ENCODE data around the gene MED16.

DNA sequence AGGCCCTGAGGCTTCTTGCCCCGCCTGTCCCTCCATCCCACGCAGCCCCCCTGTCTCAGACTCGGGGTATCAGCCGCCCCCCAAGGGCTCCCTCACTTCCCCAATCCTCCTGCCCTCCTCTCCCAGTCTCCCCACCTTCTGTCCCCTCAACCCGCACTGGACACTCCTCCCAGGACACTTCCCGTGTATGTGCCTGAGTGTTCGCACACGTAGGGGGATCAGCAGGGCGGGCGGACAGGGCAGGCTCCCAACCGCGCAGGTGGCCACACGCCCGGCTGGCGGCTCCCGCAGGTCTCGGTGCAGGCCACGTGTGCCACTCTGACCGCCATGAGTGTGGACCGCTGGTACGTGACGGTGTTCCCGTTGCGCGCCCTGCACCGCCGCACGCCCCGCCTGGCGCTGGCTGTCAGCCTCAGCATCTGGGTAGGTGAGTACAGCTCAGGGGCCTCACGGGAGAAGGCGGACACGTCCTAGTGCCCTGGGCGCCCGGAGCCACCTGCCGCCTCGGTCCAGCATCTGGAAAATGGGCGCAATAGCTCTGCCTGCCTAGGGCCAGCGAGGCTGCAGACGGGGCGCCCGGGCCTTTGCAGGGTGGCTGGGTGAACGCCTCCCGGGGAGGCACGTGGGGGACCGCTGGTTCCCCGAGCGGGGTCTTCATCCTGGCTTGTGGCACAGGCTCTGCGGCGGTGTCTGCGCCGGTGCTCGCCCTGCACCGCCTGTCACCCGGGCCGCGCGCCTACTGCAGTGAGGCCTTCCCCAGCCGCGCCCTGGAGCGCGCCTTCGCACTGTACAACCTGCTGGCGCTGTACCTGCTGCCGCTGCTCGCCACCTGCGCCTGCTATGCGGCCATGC lies 26.4 kb upstream of the MED16 start:
- no peak for TF ChIP-seq POLR2A (IDR thresholded peaks at IDR 0.05)
- TF ChIP-seq, protein P1, sequence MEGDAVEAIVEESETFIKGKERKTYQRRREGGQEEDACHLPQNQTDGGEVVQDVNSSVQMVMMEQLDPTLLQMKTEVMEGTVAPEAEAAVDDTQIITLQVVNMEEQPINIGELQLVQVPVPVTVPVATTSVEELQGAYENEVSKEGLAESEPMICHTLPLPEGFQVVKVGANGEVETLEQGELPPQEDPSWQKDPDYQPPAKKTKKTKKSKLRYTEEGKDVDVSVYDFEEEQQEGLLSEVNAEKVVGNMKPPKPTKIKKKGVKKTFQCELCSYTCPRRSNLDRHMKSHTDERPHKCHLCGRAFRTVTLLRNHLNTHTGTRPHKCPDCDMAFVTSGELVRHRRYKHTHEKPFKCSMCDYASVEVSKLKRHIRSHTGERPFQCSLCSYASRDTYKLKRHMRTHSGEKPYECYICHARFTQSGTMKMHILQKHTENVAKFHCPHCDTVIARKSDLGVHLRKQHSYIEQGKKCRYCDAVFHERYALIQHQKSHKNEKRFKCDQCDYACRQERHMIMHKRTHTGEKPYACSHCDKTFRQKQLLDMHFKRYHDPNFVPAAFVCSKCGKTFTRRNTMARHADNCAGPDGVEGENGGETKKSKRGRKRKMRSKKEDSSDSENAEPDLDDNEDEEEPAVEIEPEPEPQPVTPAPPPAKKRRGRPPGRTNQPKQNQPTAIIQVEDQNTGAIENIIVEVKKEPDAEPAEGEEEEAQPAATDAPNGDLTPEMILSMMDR (IDR thresholded peaks at IDR 0.05), result no peak
